MCF 10A (cell line): ENCODE results near the gene KDM4E. TPM values are rescaled to one million over a fixed set of nuclear protein-coding genes. Genes with fewer than 3 reads are reported as not detected.

Experiments used
- BruUV-seq: library from RNA; stranded (reverse); fragments of 400-500 nt; replicated peaks from 2 replicates; lab custom pipeline; 2021; lab: Mats Ljungman, UMichigan
- CTCF ChIA-PET: fragments of 300-600 bp; sonication (Branson Sonifier 250); formaldehyde crosslinking; extraction: SDS; loops from one replicate; lab custom pipeline; 2021; ENCODE audit warnings: antibody characterized with exemption, inconsistent platforms; lab: Yijun Ruan, JAX
- POLR2A ChIA-PET: fragments of 300-600, 350-650 bp; sonication (Branson Sonifier 250); formaldehyde crosslinking; extraction: SDS; loops from one replicate; lab custom pipeline; 2020; ENCODE audit warnings: antibody characterized with exemption, inconsistent platforms; lab: Yijun Ruan, JAX
- DNase-seq: peaks from one replicate; pipeline ENCODE4 v3.0.0-alpha.2; 2018; ENCODE audit not compliant: unreplicated experiment
- H3K27ac Mint-ChIP-seq: one replicate; pipeline ENCODE4 v1.8.0; 2022; ENCODE audit warnings: mild to moderate bottlenecking, low read depth, mixed read lengths; ENCODE audit not compliant: unreplicated experiment
- H3K27me3 Mint-ChIP-seq: one replicate; pipeline ENCODE4 v1.8.0; 2022; ENCODE audit warnings: mixed read lengths; ENCODE audit not compliant: insufficient read depth, unreplicated experiment
- H3K36me3 Mint-ChIP-seq: one replicate; pipeline ENCODE4 v1.8.0; 2022; ENCODE audit warnings: mild to moderate bottlenecking, moderate library complexity, mixed read lengths; ENCODE audit not compliant: insufficient read depth, unreplicated experiment
- H3K4me1 Mint-ChIP-seq: one replicate; pipeline ENCODE4 v1.8.0; 2022; ENCODE audit warnings: mixed read lengths; ENCODE audit not compliant: insufficient read depth, unreplicated experiment
- H3K4me3 Mint-ChIP-seq: one replicate; pipeline ENCODE4 v1.8.0; 2022; ENCODE audit warnings: mild to moderate bottlenecking, moderate library complexity, mixed read lengths; ENCODE audit not compliant: unreplicated experiment
- H3K9me3 Mint-ChIP-seq: one replicate; pipeline ENCODE4 v1.8.0; 2022; ENCODE audit warnings: mixed read lengths; ENCODE audit not compliant: unreplicated experiment
- CTCF ChIP-seq: fragments of 200-600 bp; IDR thresholded peaks from one replicate; pipeline ENCODE4 v1.8.0; 2022; ENCODE audit warnings: antibody characterized with exemption, mild to moderate bottlenecking; ENCODE audit not compliant: unreplicated experiment
- intact Hi-C: fragments of 100-400 bp; cut with micrococcal nuclease; formaldehyde crosslinking; loops from 2 replicates; pipeline ENCODE4 v1.14.1; 2022
- total RNA-seq: library from RNA; stranded (reverse); gene quantifications from 2 replicates; pipeline ENCODE4 v1.2.3, GENCODE V29; 2022

The KDM4E gene
- total RNA-seq, 1 experiment from 2014 or later, result not detected

- ChIA-PET CTCF (interaction anchor here (0.6 to 5.9 kb wide), 19 partner anchors 10 to 719 kb away, joined by 3 to 60 read pairs (median 5); partner anchors contain the start of genes CEP57, ENDOD1 and FAM76B), POLR2A (interaction anchor here (1.8 to 13.0 kb wide), 9 partner anchors 14 to 720 kb away, joined by 6 to 242 read pairs (median 41); partner anchors contain the start of genes CEP57, ENDOD1 and FAM76B)
- no peaks in the 10 kb centered on the region for H3K27me3 Mint-ChIP-seq
- H3K4me1 Mint-ChIP-seq, result peaks cover 38% of the 10 kb centered on the region
- intact Hi-C loops, result no loop called here
- H3K36me3 Mint-ChIP-seq, result peaks cover 30% of the 10 kb centered on the region
- no peak overlapping the region for H3K4me3 Mint-ChIP-seq
- no peak for TF ChIP-seq CTCF
- BruUV-seq, result no TSS peak
- no peak overlapping the region for H3K27ac Mint-ChIP-seq
- DNase-seq, result no peak
- no peaks in the 10 kb centered on the region for H3K9me3 Mint-ChIP-seq
Measured at GRCh38 chr11:95070471-95070870, 45.4 kb downstream of the KDM4E start.

GRCh38 chr11:95072948-95073347 is 47.9 kb downstream of the KDM4E start:
- no peak for DNase-seq
- no TSS peak for BruUV-seq
- TF ChIP-seq CTCF, result no peak
- Mint-ChIP-seq H3K9me3 (no peaks in the 10 kb centered on the region), H3K27me3 (no peaks in the 10 kb centered on the region), H3K36me3 (peaks cover 30% of the 10 kb centered on the region), H3K4me3 (no peak overlapping the region), H3K4me1 (peaks cover 48% of the 10 kb centered on the region), H3K27ac (no peak overlapping the region)
- CTCF ChIA-PET, result interaction anchor here (0.6 to 5.2 kb wide), 9 partner anchors 16 to 632 kb away, joined by 3 to 50 read pairs (median 4); no protein-coding TSS in a partner anchor
- intact Hi-C loops, result no loop called here
- POLR2A ChIA-PET, result interaction anchor here (0.6 to 13.0 kb wide), 9 partner anchors 9 to 600 kb away, joined by 3 to 242 read pairs (median 4); partner anchors contain the start of genes CWC15, ENDOD1 and KDM4D

GRCh38 chr11:95074792-95075563 is 49.9 kb downstream of the KDM4E start:
- H3K4me3 Mint-ChIP-seq, result no peak overlapping the region
- H3K4me1 Mint-ChIP-seq, result peaks cover 48% of the 10 kb centered on the region
- DNase-seq, result peak; percentile 71
- POLR2A ChIA-PET, result interaction anchor here (1.1 to 13.0 kb wide), 9 partner anchors 7 to 714 kb away, joined by 3 to 242 read pairs (median 6); partner anchors contain the start of genes ENDOD1 and SRSF8
- CTCF ChIA-PET, result interaction anchor here (0.6 to 5.2 kb wide), 7 partner anchors 11 to 1180 kb away, joined by 3 to 50 read pairs (median 4); no protein-coding TSS in a partner anchor
- H3K27ac Mint-ChIP-seq, result peak overlapping the region; percentile 68
- no peaks in the 10 kb centered on the region for H3K27me3 Mint-ChIP-seq
- peaks cover 16% of the 10 kb centered on the region for H3K36me3 Mint-ChIP-seq
- no peak for TF ChIP-seq CTCF
- intact Hi-C loops, result no loop called here
- no peaks in the 10 kb centered on the region for H3K9me3 Mint-ChIP-seq
- no TSS peak for BruUV-seq

- no peak for TF ChIP-seq CTCF
- BruUV-seq, result no TSS peak
- intact Hi-C loops, result no loop called here
- peak; percentile 94 for DNase-seq
- Mint-ChIP-seq H3K4me3 (peak overlapping the region; percentile 25), H3K4me1 (peaks cover 39% of the 10 kb centered on the region), H3K27ac (peak overlapping the region; percentile 68), H3K27me3 (no peaks in the 10 kb centered on the region), H3K36me3 (peaks cover 11% of the 10 kb centered on the region), H3K9me3 (no peaks in the 10 kb centered on the region)
- POLR2A ChIA-PET, result interaction anchor here (0.7 to 13.0 kb wide), 19 partner anchors 9 to 1314 kb away, joined by 3 to 242 read pairs (median 5); partner anchors contain the start of genes CCDC82, CWC15, ENDOD1 and FAM76B
- CTCF ChIA-PET, result interaction anchor here (0.6 to 5.2 kb wide), 11 partner anchors 9 to 688 kb away, joined by 3 to 50 read pairs (median 4); no protein-coding TSS in a partner anchor
Measured at GRCh38 chr11:95076416-95076815, 51.4 kb downstream of the KDM4E start.
